Liver (tissue), 3 donors: Measurements from ENCODE around the gene KDM2B.

Experiments
- EGR1 ChIP-seq, 2 donors: IDR thresholded peaks; 2 replicates each; pipeline ENCODE4 v1.6.1; 2016 to 2018; ENCODE audit warnings: antibody characterized with exemption in 2 of 2, low read depth in 2 of 2
- FOXA1 ChIP-seq: IDR thresholded peaks from 2 replicates; pipeline ENCODE4 v1.6.1; 2016; ENCODE audit warnings: antibody characterized with exemption
- GABPA ChIP-seq, 2 donors: IDR thresholded peaks in 1 of 2; conservative IDR thresholded peaks in 1 of 2; 2 replicates each; pipeline ENCODE4 v1.6.1; 2016; ENCODE audit warnings: antibody characterized with exemption in 2 of 2, mild to moderate bottlenecking in 1 of 2, moderate library complexity in 1 of 2
- HNF4A ChIP-seq, 2 donors: conservative IDR thresholded peaks; 2 replicates each; pipeline ENCODE4 v1.6.1; 2016; ENCODE audit warnings: antibody characterized with exemption in 2 of 2, mild to moderate bottlenecking in 2 of 2
- HNF4G ChIP-seq: IDR thresholded peaks from 2 replicates; pipeline ENCODE4 v1.6.1; 2016; ENCODE audit warnings: antibody characterized with exemption
- JUND ChIP-seq, 2 donors: IDR thresholded peaks; 2 replicates each; pipeline ENCODE4 v1.6.1; 2016; ENCODE audit warnings: antibody characterized with exemption in 2 of 2
- RAD21 ChIP-seq, 2 donors: IDR thresholded peaks; 2 replicates each; pipeline ENCODE4 v1.6.1; 2016; ENCODE audit warnings: antibody characterized with exemption in 2 of 2, mild to moderate bottlenecking in 2 of 2
- TF ChIP-seq, protein P1 (sequence below): fragments of 150-350 bp; IDR thresholded peaks from 2 replicates; pipeline ENCODE4 v1.5.1; 2017; ENCODE audit warnings: improper control_type of control experiment, low read depth, low read length; ENCODE audit not compliant: missing input control
- TF ChIP-seq, protein P2 (sequence below): IDR thresholded peaks from 2 replicates; pipeline ENCODE4 v1.6.1; 2016; ENCODE audit warnings: antibody characterized with exemption
- TF ChIP-seq, protein P3 (sequence below): IDR thresholded peaks from 2 replicates; pipeline ENCODE4 v1.6.1; 2016; ENCODE audit warnings: antibody characterized with exemption, mild to moderate bottlenecking
- donor health status: healthy.
- donor health status: healthy.

DNA sequence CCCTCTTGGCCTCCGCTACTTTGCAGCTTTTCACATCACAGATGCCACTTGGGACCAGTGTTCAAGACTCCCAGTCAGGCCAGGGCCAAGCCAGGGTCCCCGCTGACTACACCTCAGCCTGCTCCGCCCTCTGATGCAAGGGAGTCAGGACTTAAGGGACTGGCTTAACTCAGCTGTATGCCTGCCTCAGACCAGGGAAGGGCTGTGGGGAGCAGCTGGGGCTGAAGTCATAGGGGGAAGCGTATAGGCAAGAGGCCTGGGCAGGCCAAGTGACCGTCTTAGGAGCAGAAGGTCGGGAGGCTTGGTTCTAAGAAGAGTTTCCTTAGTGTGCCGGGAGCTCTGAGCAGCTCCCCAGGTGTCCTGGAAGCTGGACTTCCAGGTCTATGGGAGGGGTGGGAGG is 21.9 kb downstream of the KDM2B start:
- TF ChIP-seq, protein P1, sequence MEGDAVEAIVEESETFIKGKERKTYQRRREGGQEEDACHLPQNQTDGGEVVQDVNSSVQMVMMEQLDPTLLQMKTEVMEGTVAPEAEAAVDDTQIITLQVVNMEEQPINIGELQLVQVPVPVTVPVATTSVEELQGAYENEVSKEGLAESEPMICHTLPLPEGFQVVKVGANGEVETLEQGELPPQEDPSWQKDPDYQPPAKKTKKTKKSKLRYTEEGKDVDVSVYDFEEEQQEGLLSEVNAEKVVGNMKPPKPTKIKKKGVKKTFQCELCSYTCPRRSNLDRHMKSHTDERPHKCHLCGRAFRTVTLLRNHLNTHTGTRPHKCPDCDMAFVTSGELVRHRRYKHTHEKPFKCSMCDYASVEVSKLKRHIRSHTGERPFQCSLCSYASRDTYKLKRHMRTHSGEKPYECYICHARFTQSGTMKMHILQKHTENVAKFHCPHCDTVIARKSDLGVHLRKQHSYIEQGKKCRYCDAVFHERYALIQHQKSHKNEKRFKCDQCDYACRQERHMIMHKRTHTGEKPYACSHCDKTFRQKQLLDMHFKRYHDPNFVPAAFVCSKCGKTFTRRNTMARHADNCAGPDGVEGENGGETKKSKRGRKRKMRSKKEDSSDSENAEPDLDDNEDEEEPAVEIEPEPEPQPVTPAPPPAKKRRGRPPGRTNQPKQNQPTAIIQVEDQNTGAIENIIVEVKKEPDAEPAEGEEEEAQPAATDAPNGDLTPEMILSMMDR, result no peak
- TF ChIP-seq GABPA (IDR thresholded peaks at IDR 0.05 in 1 of 2, conservative IDR thresholded peaks at IDR 0.05 in 1 of 2) (no peak), JUND (IDR thresholded peaks at IDR 0.05) (no peak), FOXA1 (no peak), HNF4G (no peak), EGR1 (IDR thresholded peaks at IDR 0.05; ENCODE audit: low read depth in 2 of 2) (no peak), HNF4A (conservative IDR thresholded peaks at IDR 0.05) (no peak), RAD21 (IDR thresholded peaks at IDR 0.05) (no peak)
- TF ChIP-seq, protein P2, sequence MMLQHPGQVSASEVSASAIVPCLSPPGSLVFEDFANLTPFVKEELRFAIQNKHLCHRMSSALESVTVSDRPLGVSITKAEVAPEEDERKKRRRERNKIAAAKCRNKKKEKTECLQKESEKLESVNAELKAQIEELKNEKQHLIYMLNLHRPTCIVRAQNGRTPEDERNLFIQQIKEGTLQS, result no peak
- TF ChIP-seq, protein P3, sequence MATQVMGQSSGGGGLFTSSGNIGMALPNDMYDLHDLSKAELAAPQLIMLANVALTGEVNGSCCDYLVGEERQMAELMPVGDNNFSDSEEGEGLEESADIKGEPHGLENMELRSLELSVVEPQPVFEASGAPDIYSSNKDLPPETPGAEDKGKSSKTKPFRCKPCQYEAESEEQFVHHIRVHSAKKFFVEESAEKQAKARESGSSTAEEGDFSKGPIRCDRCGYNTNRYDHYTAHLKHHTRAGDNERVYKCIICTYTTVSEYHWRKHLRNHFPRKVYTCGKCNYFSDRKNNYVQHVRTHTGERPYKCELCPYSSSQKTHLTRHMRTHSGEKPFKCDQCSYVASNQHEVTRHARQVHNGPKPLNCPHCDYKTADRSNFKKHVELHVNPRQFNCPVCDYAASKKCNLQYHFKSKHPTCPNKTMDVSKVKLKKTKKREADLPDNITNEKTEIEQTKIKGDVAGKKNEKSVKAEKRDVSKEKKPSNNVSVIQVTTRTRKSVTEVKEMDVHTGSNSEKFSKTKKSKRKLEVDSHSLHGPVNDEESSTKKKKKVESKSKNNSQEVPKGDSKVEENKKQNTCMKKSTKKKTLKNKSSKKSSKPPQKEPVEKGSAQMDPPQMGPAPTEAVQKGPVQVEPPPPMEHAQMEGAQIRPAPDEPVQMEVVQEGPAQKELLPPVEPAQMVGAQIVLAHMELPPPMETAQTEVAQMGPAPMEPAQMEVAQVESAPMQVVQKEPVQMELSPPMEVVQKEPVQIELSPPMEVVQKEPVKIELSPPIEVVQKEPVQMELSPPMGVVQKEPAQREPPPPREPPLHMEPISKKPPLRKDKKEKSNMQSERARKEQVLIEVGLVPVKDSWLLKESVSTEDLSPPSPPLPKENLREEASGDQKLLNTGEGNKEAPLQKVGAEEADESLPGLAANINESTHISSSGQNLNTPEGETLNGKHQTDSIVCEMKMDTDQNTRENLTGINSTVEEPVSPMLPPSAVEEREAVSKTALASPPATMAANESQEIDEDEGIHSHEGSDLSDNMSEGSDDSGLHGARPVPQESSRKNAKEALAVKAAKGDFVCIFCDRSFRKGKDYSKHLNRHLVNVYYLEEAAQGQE, result no peak
